Panc1 (cell line): ENCODE data around the gene WDR7. TPM values are rescaled to one million over a fixed set of nuclear protein-coding genes. Genes with fewer than 3 reads are reported as not detected.

Source experiments
- ATAC-seq: fragments of 200-7000 bp; cut with Tn5 transposase; 2 replicates; pipeline ENCODE4 v1.9.1; 2020; ENCODE audit warnings: mild to moderate bottlenecking, moderate library complexity
- BruUV-seq: library from RNA; stranded (reverse); fragments of 400-500 nt; replicated peaks from 2 replicates; lab custom pipeline; 2021; lab: Mats Ljungman, UMichigan
- CTCF ChIA-PET: fragments of 300-600 bp; sonication (Branson Sonifier 250); formaldehyde crosslinking; loops from one replicate; lab custom pipeline; 2022; ENCODE audit warnings: antibody characterized with exemption; lab: Charles Lee
- POLR2A ChIA-PET: fragments of 300-600 bp; sonication (Branson Sonifier 250); formaldehyde crosslinking; loops from one replicate; lab custom pipeline; 2022; ENCODE audit warnings: antibody characterized with exemption; lab: Charles Lee
- DNase-seq: peaks from one replicate; pipeline ENCODE4 v3.0.0-alpha.2; 2010; ENCODE audit warnings: low read depth, low spot score
- H3K27ac ChIP-seq: 2 replicates; pipeline ENCODE4 v1.5.1; 2011; ENCODE audit warnings: mild to moderate bottlenecking, low read length, inconsistent platforms
- H3K27me3 ChIP-seq: fragments of 200-500 bp; sonication (Bioruptor generic); 2 replicates; pipeline ENCODE4 v1.6.0; 2014; ENCODE audit warnings: low read length, inconsistent platforms; ENCODE audit not compliant: control insufficient read depth, insufficient read depth
- H3K36me3 ChIP-seq: fragments of 200-500 bp; sonication (Bioruptor generic); 2 replicates; pipeline ENCODE4 v1.5.1; 2014; ENCODE audit warnings: inconsistent platforms, mild to moderate bottlenecking, low read length, moderate library complexity; ENCODE audit not compliant: control insufficient read depth, insufficient read depth
- H3K4me1 ChIP-seq: 2 replicates; pipeline ENCODE4 v1.5.1; 2011; ENCODE audit warnings: inconsistent platforms, mild to moderate bottlenecking, low read length, moderate library complexity; ENCODE audit not compliant: control insufficient read depth, insufficient read depth
- H3K4me3 ChIP-seq, 2 experiments: 2 replicates each; pipeline ENCODE4 v1.5.1; 2011 to 2012; ENCODE audit warnings: low read depth in 2 of 2, low read length in 2 of 2, mild to moderate bottlenecking in 2 of 2, inconsistent platforms in 1 of 2, moderate library complexity in 1 of 2
- H3K9me3 ChIP-seq: fragments of 200-500 bp; sonication (Bioruptor generic); 2 replicates; pipeline ENCODE4 v1.5.1; 2014; ENCODE audit warnings: low read depth, mild to moderate bottlenecking, inconsistent platforms, low read length, moderate library complexity; ENCODE audit not compliant: control insufficient read depth, insufficient read depth
- CTCF ChIP-seq: fragments of 450-650 bp; IDR thresholded peaks from 2 replicates; pipeline ENCODE4 v1.5.1; 2017; ENCODE audit warnings: mild to moderate bottlenecking
- POLR2AphosphoS5 ChIP-seq: IDR thresholded peaks from 2 replicates; pipeline ENCODE4 v1.6.1; 2012; ENCODE audit warnings: mild to moderate bottlenecking, low read depth, low read length, moderate library complexity
- SIN3A ChIP-seq: IDR thresholded peaks from 2 replicates; pipeline ENCODE4 v1.6.1; 2012; ENCODE audit warnings: low read depth, mild to moderate bottlenecking, low read length, moderate library complexity, borderline replicate concordance; ENCODE audit not compliant: insufficient read depth
- TCF7L2 ChIP-seq: IDR thresholded peaks from 2 replicates; pipeline ENCODE4 v1.6.1; 2011; ENCODE audit warnings: mild to moderate bottlenecking, low read depth, low read length, inconsistent platforms
- in situ Hi-C: cut with HindIII; loops from 2 replicates; pipeline ENCODE4 v1.10.0; 2016; ENCODE audit warnings: low sequenced_read_pairs, low pct_unique_long_range_greater_than_20kb
- intact Hi-C: fragments of 100-400 bp; cut with micrococcal nuclease; formaldehyde crosslinking; loops from one replicate; pipeline ENCODE4 v1.10.0; 2022; ENCODE audit not compliant: unreplicated experiment
- total RNA-seq: library from RNA; stranded (reverse); gene quantifications from one replicate; pipeline ENCODE4 v1.2.1, GENCODE V29; 2021; ENCODE audit not compliant: unreplicated experiment
- TF ChIP-seq, protein P1 (sequence below), 2 experiments: IDR thresholded peaks; 2 replicates each; pipeline ENCODE4 v1.6.1; 2011 to 2012; ENCODE audit warnings: low read depth in 2 of 2, control low read depth in 1 of 2, low read length in 1 of 2, mild to moderate bottlenecking in 1 of 2, moderate library complexity in 1 of 2; ENCODE audit not compliant: insufficient read depth in 1 of 2

Gene WDR7
- total RNA-seq, 1 experiment from 2014 or later, result 12.3 TPM

- no peak overlapping the region for H3K4me3 ChIP-seq
- H3K9me3 ChIP-seq, result no peaks in the 10 kb centered on the region
- no peak for DNase-seq
- intact Hi-C loops (no loop called here), in situ Hi-C loops (no loop called here)
- ChIA-PET CTCF (no interaction called here), POLR2A (no interaction called here)
- no peak for ATAC-seq
- no peaks in the 10 kb centered on the region for H3K4me1 ChIP-seq
- no peak overlapping the region for H3K27ac ChIP-seq
- H3K36me3 ChIP-seq, result no peaks in the 10 kb centered on the region; the same call in 1 of the 2 replicates
- no peaks in the 10 kb centered on the region for H3K27me3 ChIP-seq
- no TSS peak for BruUV-seq
- TF ChIP-seq TCF7L2 (no peak), SIN3A (no peak), POLR2AphosphoS5 (no peak), CTCF (no peak)
- TF ChIP-seq, protein P1, sequence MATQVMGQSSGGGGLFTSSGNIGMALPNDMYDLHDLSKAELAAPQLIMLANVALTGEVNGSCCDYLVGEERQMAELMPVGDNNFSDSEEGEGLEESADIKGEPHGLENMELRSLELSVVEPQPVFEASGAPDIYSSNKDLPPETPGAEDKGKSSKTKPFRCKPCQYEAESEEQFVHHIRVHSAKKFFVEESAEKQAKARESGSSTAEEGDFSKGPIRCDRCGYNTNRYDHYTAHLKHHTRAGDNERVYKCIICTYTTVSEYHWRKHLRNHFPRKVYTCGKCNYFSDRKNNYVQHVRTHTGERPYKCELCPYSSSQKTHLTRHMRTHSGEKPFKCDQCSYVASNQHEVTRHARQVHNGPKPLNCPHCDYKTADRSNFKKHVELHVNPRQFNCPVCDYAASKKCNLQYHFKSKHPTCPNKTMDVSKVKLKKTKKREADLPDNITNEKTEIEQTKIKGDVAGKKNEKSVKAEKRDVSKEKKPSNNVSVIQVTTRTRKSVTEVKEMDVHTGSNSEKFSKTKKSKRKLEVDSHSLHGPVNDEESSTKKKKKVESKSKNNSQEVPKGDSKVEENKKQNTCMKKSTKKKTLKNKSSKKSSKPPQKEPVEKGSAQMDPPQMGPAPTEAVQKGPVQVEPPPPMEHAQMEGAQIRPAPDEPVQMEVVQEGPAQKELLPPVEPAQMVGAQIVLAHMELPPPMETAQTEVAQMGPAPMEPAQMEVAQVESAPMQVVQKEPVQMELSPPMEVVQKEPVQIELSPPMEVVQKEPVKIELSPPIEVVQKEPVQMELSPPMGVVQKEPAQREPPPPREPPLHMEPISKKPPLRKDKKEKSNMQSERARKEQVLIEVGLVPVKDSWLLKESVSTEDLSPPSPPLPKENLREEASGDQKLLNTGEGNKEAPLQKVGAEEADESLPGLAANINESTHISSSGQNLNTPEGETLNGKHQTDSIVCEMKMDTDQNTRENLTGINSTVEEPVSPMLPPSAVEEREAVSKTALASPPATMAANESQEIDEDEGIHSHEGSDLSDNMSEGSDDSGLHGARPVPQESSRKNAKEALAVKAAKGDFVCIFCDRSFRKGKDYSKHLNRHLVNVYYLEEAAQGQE (IDR thresholded peaks at IDR 0.05; ENCODE audit: insufficient read depth in 1 of 2, low read depth in 2 of 2, low read length in 1 of 2), result no peak
These were observed 124.5 kb downstream of the WDR7 start for GRCh38 chr18:56775701-56776100.

- no TSS peak for BruUV-seq
- ATAC-seq, result no peak
- no peaks in the 10 kb centered on the region for H3K4me1 ChIP-seq
- no peaks in the 10 kb centered on the region for H3K9me3 ChIP-seq
- ChIA-PET CTCF (no interaction called here), POLR2A (no interaction called here)
- H3K27me3 ChIP-seq, result no peaks in the 10 kb centered on the region
- TF ChIP-seq TCF7L2 (no peak), CTCF (no peak), POLR2AphosphoS5 (no peak), SIN3A (no peak)
- TF ChIP-seq, protein P1 (IDR thresholded peaks at IDR 0.05; ENCODE audit: insufficient read depth in 1 of 2, low read depth in 2 of 2, low read length in 1 of 2), result no peak
- no peak for DNase-seq
- H3K36me3 ChIP-seq, result no peaks in the 10 kb centered on the region; the same call in 1 of the 2 replicates
- intact Hi-C loops, result no loop called here
- H3K4me3 ChIP-seq, result no peak overlapping the region
- H3K27ac ChIP-seq, result no peak overlapping the region
- in situ Hi-C loops, result no loop called here
These were observed 136.2 kb downstream of the WDR7 start for GRCh38 chr18:56787390-56787789.
